Measurements from ENCODE around the gene ZDHHC13. TPM values are rescaled to one million over a fixed set of nuclear protein-coding genes. Genes with fewer than 3 reads are reported as not detected.

ZDHHC13 gene
- polyA plus RNA-seq, 1 of the 3 experiments (the other 2 are of a cell fraction), result 8.2 TPM

- H3K79me2 ChIP-seq (ENCODE audit: insufficient read depth), result no peaks in the 10 kb centered on the region
- H3K27me3 ChIP-seq (ENCODE audit: insufficient read depth), result no peaks in the 10 kb centered on the region
- H3K36me3 ChIP-seq (replicated peaks in 1 of 2; ENCODE audit: control insufficient read depth in 1 of 2, insufficient read depth in 2 of 2, low read length in 1 of 2), result no peaks in the 10 kb centered on the region
- H3K4me3 ChIP-seq (ENCODE audit: low read depth in 2 of 2, low read length in 1 of 2), result no peak overlapping the region
- H3K27ac ChIP-seq (ENCODE audit: low read depth in 2 of 2, low read length in 1 of 2), result no peak overlapping the region
- H3K9me2 ChIP-seq, result no peaks in the 10 kb centered on the region
- WGBS (ENCODE audit: low lambda C conversion rate), result 91% methylated on average over 2 of the region's 2 CpGs
- no peak for DNase-seq
- no peak for TF ChIP-seq NFIC (IDR thresholded peaks at IDR 0.05; ENCODE audit: borderline replicate concordance)
- no peak for TF ChIP-seq GABPA (IDR thresholded peaks at IDR 0.05; ENCODE audit: low read depth)
- no peak for TF ChIP-seq RFX5 (IDR thresholded peaks at IDR 0.05; ENCODE audit: low read length)
- no peak for TF ChIP-seq RAD21 (IDR thresholded peaks at IDR 0.05; ENCODE audit: low read length)
- no peak for TF ChIP-seq ZBTB33 (IDR thresholded peaks at IDR 0.05; ENCODE audit: borderline replicate concordance, low read depth)
- no peak for TF ChIP-seq MEF2A (IDR thresholded peaks at IDR 0.05; ENCODE audit: borderline replicate concordance, low read depth)
- TF ChIP-seq POLR2AphosphoS5 (IDR thresholded peaks at IDR 0.05; ENCODE audit: low read depth, low read length), result no peak
- no peak for TF ChIP-seq SIN3A (IDR thresholded peaks at IDR 0.05; ENCODE audit: borderline replicate concordance, low read depth, low read length)
- no peak for TF ChIP-seq TAF1 (IDR thresholded peaks at IDR 0.05; ENCODE audit: borderline replicate concordance, low read depth, low read length)
- no peak for TF ChIP-seq CTCF (IDR thresholded peaks at IDR 0.05)
- no peak for TF ChIP-seq NRF1 (IDR thresholded peaks at IDR 0.05; ENCODE audit: low read depth, low read length)
- TF ChIP-seq USF2 (IDR thresholded peaks at IDR 0.05; ENCODE audit: borderline replicate concordance, low read depth, low read length), result no peak
- no peak for TF ChIP-seq RXRA (IDR thresholded peaks at IDR 0.05; ENCODE audit: borderline replicate concordance, low read depth)
- no peak for TF ChIP-seq SMC3 (IDR thresholded peaks at IDR 0.05; ENCODE audit: low read depth, low read length)
- TF ChIP-seq YY1 (IDR thresholded peaks at IDR 0.05; ENCODE audit: low read depth), result no peak
- TF ChIP-seq EP300 (IDR thresholded peaks at IDR 0.05; ENCODE audit: borderline replicate concordance in 1 of 2, low read depth in 1 of 2, low read length in 1 of 2), result no peak
- TF ChIP-seq REST (IDR thresholded peaks at IDR 0.05; ENCODE audit: low read depth, low read length), result no peak
- no peak for TF ChIP-seq RCOR1 (IDR thresholded peaks at IDR 0.05; ENCODE audit: low read length)
- TF ChIP-seq ELF1 (IDR thresholded peaks at IDR 0.05), result no peak
- no peak overlapping the region for H2AFZ ChIP-seq (ENCODE audit: low read depth)
- CTCF ChIA-PET, result interaction anchor here (1.2 kb wide), 1 partner anchor 9 kb away, joined by 3 read pairs; no protein-coding TSS in a partner anchor
- H4K20me1 ChIP-seq (ENCODE audit: insufficient read depth), result no peaks in the 10 kb centered on the region
- no peak overlapping the region for H3K9ac ChIP-seq
- POLR2A ChIA-PET, result no interaction called here
- no peaks in the 10 kb centered on the region; a peak in 1 of 4 replicates for H3K4me1 ChIP-seq (ENCODE audit: control insufficient read depth in 1 of 2, insufficient read depth in 2 of 2, low read depth in 1 of 2, low read length in 1 of 2)
- H3F3A ChIP-seq (replicated peaks; ENCODE audit: insufficient read depth), result no peaks in the 10 kb centered on the region
- no peaks in the 10 kb centered on the region for H3K9me3 ChIP-seq
- no peak overlapping the region for H3K4me2 ChIP-seq
Measured at GRCh38 chr11:19193916-19194315, 76.9 kb downstream of the ZDHHC13 start.
